Measurements from ENCODE around the gene LRMDA. TPM values are rescaled to one million over a fixed set of nuclear protein-coding genes. Genes with fewer than 3 reads are reported as not detected.

The LRMDA gene
- total and polyA plus RNA-seq, 2 of the 8 experiments (the other 6 are each of a cell fraction or from before 2014, with no cell fraction given), result 0.86 to 2.8 TPM

DNA sequence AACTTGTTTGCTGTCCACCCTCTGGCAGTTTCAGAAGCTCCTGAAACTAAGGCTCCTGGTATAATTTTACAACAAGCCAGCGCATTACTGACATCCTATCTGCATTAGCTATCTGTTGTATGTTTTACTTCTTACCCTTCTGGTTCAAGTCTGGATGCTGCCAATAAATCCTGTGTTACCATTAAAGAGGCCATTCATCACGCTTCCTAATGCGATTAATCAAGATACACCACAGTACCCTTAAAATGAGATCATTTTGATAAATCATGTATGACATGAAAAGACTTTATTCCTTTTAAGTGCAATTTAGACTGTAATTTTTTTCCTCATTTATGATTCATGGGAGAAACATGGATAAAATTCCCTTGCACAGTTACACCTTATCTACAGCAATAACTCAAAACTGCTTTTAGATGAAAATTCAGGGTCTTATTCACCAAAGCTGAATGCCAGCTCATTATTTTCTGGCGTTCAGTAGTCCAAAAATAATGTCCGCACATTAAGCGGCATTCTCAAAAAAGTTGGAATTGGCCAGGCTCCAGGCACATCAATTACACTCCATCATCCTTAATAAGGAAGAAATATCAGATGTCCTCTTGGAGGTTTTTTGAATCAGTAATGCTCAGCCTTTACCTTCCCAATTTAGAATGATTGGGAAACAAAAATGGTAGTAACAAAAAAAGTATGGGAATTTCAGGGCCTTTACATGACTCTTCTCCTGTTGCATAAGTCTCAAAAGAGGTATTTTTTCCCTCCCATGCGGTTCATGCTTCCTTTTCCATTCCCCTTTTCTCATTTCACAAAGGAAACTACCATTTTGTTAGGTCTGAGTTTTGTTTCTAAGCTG lies 878.5 kb downstream of the LRMDA start (continued):
- no peak for TF ChIP-seq EGR1 (IDR thresholded peaks at IDR 0.05; ENCODE audit: borderline replicate concordance, low read depth, low read length)
